Activated T-cell treated with anti-CD3 and anti-CD28 coated beads for 24 hours (primary cell): Measurements from ENCODE around the gene STK32C.

Source experiments
- DNase-seq: peaks from one replicate; pipeline ENCODE4 v3.0.0-alpha.2; 2020; ENCODE audit warnings: low read depth

STK32C gene

DNA sequence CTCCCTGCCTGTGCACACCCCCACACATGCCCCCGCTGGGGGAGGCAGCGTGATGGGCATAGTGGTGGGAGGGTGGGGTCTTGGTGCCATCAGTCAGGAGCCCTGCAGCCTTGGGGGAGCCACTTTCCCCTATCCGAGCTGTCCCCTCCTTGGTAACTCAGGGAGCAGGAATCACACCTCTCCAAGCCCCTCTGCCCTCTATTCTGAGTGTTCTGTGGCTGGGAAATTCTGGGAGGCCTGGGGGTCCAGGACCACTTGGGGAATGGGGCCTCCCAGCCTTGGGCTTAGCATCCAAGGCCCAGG is 109.7 kb downstream of the STK32C start:
- DNase-seq, result no peak

DNA sequence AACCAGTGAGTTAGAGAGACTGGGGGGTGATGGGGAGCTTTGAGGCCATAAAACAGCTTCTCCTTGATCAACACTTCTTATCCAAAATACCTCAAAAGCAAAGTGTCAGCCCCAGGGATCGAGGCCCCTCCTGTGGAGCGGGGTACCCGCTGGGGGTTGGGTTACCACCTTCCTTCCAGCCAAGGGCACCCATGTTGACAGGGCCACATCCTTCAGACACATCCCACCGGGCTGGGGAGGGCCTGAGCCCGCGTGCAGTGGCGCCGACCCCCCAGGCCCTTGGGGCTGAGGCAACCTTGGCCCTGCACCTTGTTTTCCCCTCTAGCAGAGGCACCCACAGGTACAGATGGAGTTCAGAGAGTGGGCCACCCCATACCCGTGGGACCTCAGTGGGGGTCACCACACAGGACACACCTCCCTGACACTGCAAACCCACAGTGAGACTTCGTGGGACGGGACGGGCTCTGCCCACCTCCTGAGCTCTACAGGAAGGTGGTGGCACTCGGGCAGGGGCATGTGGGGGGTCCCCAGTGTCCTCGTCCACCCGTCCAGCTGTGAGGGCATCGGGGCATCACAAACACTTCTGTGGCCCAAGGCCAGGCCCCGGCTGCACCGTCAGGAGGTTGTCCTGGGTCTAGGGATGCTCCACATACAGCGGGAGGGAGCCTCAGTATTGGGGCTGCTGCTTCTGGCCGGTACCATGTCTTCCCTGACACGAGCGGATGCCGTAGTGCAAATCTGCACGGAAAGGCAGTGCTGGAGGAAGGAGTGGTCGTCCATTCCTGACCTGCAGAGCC is 110.3 kb downstream of the STK32C start:
- DNase-seq, result no peak

DNA sequence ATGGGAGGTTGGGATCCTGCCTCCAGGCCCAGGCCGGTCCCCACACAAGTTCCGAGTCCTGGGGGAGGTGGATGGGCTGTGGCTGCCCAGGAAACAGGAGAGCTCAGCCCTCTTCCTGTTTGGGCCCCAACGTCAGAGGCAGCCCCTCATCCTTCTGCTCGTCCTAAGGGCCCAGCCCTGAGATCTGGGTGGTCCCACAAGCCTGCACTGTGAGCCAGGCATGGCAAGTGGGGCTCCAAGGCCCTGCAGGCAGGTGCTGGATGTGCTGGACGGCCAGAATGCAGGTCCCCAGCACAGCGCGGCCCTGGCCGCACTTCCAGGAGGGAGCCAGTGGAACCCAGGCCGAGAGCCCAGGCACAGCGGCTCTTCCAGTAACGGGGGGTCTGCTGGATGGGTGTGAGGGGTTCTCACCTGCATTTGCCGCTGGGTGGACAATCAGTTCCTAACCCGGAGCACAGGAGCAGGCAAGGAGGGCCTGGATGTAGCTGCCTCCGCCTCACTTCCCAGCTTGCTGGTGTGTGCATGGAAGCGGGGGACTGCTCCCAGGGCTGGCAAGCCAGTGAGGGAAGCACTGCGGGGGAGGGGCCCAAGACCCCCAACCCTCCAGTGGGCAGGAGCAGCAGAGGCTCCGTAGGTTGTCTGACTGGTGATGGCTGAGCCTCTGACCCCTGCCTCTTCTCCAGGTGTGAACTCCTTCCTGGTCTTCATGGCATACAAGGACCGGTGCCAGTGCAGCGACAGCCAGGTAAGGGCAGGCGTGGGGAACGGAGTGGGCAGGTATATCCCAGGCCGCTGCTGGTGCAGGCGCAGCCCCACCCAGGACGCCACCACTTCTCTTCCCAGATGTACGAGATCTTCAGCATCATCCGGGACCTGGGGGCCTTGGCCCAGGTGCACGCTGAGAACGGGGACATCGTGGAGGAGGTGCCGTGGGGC is 111.3 kb downstream of the STK32C start:
- no peak for DNase-seq

DNA sequence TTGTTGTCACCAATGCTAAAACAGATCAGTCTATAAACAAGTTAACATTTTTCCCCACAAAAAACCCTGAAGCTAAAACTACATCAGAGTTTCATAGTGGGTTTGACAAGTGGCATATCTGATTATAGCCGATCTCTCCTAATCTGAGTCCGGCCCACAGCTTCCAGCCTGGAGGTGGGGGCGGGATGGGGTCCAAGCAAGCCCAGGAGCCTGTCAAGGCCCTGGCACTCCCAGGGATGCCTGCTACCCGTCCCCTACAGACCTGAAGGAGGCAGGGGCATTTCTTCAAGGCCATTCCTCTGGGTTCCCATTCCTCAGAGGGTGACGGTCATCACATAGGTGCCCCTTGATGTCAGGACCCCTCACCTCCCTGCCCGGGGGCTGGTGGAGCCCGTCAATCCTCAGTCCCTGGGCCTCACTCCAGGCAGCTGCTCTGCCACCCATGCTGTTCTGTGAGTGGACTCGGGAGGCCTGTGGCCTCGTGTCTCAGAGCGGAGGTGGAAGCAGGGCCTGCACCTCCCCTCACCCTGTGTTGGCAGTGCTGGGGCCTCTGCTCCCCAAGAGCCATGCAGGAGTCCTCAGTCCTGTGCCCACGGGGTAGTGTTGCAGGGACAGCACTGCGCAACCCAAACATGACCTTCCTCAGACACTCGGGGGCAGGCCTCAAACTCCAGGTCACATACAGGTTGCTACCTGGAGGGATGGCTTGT is 112.2 kb downstream of the STK32C start:
- DNase-seq, result no peak

DNA sequence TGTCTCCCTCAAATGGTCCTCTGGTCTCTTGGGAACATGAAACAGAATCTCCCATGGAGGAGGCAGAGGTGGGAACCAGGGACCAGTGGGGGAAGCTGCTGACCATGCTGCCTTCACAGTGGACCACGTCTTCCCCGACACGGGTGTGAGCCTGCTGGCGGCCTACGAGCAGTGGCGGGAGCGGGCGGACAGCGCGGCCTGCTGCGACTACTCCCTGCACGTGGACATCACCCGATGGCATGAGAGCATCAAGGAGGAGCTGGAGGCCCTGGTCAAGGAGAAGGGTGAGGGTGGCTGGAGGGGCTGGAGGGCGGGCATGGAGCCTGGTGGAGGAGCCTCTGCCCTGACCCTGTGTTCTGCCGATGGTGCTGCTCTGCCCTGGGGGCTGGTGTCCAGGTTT is 113.0 kb downstream of the STK32C start:
- no peak for DNase-seq

DNA sequence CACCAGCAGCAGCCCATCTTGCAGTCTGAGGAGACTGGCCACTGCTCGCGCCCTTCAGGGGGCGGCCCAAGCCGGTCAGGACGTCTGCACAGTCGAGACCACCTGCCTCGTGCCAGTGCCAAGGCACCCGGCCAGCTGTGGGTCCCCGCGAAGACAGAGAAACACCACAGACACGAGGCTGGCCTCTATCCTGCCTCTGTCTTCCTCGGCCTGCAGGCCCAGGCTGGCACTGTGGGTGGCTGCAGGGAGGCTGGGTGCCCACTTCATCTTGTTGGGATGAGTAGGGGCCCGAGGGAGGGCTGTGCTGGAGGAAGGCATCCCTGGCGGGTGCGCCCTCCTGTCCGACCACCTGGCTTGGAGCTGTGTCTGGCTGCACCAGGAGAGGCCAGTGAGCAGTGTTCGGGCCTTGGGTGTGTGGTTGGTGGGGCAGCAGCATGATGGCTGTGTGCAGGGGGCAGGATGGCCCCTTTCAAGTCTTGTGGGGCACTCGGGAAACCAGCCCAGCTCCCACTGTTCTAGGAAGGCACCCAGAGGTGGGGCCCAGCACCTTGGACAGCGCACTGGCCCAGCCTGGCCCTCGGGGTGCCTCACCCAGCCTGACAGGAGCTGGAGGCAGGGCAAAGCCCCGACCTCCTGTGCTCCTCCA is 113.7 kb downstream of the STK32C start:
- no peak for DNase-seq

DNA sequence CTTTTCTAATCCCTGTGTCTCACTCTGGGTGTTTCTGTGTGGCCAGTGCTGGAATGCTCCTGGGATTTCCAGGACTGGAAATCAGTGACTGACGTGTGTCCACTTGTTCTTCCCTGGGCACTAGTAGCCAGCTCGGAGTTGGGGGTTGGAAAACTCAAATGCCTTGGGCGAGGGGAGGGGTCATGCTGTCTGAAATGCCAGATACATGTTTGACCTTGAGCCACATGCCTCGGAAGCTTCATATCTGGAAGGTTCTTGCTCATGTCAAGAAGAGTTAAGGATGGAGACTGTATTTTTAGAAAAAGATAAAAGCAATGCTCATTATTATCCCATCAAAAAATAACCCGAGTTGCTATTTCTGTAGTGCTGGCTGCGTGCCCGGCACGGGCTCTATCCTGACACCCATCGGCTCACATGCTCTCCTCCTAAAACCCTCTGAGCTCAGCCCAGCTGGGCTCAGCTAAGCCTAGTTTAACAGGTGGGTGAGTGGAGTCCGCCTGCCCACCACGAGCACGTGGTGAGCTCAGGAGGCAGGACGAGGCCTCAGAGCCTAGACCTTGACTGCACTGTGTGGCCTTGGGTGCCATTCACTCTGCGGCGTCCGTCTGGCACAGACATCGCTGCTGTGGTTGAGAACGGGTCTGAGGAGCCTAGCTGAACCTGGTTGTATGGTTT is 114.6 kb downstream of the STK32C start:
- DNase-seq, result no peak

DNA sequence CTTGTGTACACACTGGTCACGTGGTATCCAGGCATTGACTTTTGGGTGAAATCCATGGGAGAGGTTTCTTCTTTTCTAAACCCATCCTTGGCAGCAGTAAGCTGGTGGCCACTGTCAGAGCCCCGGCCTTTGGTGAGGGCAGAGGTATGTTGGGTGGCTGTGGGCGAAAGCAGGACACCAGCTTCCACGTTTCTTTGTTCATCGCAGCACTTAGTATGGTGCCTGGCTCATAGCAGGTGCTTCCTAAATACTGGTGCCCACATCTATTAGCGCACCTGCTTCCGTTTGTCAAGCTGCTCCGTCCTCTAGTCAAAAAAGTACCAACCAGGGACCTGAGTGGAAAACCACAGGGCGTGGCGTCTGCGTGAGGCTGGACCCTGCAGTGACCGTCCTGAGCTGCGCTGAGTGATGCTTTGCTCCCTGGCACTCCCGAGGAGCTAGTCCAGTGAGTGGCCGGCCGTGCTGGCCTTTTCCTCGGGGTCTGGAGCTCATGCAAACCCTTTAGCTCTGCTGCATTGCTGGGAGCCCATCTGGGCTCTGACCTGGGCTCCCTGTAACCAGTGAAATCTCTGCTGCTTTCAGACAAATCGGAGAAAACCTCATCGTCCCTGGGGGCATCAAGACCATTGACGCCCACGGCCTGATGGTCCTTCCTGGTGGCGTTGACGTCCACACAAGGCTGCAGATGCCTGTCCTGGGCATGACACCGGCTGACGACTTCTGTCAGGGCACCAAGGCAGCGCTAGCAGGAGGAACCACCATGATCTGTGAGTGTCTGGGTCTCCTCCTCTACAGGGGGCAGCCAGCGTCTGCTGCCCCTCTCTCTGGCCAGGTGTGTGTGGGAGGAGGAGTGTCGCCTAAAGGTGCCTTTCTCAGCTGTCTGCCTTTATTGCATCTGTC is 115.4 kb downstream of the STK32C start:
- no peak for DNase-seq

DNA sequence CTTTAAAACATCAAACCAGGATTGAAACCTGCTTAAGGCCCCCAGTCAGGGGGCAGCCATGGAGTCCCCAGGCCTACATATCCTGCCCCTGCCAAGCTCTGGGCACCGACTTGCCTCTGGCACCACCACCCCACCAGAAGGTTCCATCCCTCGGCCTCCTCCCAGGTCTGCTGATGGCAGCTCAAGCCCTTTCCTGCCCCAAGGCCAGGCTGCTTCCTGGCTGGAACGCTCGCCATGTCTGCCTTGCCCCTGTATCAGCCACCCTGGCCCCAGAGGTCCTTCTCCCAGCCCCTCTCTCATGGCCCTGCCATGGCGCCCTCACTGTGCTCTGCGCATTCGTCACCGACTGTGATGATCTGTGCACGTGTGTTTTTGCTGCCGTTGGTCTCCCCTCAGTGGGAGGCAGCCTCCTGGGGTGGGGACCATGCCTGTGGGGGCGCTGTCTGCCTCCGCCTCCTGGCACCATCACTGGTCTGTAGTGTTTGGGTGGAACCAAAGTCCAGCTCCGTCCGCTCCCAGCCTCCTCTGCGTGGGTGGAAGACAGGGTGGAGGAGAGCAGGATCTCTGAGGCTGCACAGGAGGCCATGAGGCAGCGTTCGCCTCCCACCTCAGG is 117.8 kb downstream of the STK32C start:
- no peak for DNase-seq

DNA sequence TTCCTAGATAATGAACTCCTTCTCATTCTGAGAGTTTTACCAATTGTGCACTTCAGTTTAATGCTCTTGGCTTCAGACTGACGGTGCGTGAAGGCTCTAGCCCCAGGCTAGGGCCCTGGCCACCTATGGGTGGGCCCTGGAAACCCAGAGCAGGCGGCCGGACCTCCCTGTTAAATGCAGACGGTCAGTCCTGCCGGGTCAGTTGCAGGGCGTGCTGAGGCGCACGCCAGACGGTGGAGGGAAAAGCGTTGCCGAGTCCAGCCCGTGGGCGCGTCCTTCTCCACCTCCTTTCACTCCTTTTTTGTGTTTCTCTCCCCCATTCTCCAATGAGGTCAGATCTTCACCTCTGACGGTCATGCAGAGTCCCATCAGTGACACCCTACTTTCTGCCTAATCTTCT is 118.7 kb downstream of the STK32C start:
- DNase-seq, result no peak

DNA sequence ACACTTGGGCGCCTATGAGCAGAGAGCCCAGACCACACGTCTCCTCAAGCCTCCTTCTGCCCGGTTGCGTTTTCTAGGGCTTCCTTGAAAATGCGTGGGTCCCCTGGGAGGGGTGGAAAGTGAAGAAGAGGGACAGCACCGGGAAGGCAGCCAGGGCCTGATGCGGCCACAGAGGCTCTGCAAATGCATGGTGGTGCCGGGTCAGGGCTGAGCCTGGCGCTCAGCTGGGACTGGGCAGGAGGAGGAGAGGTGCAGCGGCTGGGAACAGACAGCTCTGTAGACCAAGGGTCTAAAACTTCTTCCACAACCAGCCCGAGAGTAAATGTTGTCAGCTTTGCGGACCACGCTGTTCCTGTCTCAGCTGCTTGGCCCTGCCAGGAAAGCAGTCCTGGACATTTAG is 119.4 kb downstream of the STK32C start:
- DNase-seq, result no peak

DNA sequence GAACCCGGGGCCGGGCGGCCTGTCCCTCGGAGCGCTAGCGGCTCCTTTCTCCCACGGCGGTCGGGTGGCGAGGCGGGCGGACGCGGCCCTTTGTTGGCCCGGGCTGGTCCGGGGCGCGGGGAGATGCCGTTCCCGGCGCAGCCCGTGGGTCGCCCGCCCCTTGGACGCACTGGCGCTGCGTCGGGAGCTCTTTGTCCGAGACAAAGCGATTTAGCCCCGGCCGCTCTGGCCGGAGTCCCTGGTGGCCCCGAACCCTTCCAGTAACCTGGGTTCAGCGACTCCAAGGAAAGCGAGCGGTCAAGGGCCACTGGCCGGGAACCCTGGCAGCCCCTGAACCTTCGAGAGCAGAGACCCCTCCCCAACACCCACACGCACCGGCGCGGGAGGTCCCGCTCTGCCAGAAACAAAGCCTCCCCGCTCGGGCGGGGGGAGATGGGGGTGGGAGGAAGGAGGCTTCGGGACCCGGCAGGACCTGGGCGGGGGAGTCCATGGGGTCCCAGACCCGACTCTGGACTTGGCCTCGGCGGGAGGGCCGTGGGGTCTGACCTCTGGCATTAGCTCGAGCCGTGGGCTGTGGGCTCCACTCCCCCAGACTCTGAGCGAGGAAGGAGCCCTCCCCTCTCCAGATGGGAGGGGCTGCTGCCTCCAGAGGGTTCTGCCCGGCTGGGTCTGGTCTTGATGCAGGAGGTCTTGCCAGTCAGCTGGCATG is 120.2 kb downstream of the STK32C start:
- DNase-seq, result no peak

DNA sequence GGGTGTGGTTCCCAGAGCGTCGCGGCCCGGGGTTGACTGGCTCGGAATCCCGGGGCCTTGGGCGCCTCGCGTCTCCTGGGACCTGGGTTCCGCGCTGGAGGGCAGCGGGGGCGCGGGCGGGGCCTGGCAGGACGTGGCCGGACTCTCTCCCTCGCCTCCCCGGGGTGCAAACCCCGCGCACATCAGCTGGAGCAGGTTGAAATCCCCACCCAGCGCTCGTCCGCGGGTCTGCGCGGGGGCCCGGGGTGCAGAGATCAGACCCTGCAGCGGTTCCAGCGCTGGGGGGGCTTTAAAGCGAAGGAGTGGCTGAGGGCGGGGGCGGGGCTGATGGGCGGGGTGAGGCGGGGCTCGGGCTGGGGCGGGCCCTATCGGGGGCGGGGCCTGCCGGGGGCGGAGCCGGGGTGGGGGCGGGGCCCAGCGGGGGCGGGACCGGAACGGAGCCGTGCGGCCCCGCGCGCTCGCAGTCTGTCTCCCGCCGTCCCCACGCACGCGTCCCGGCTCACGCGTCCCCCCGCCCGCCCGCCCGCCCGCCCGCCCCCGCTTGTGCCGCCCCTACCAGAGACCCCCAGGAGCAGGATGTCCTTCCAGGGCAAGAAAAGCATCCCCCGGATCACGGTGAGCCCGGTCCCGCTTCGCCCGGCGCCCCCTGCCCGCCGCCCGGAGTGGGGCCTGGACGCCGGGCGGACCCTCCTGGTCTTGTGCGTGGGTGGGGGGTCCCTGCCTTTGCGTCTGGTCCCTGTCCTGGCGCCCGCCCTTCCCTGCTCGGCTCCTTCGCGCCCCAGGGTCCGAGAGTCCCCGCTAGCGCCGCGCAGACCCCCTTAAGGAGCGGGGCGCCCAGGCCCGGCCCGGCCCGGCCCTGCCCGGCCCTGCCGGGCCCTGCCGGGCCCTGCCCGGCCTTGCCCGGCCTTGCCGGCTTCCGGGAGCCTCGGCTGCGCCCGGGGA is 121.0 kb downstream of the STK32C start, which contains the start of gene DPYSL4:
Gene DPYSL4, plus strand, starts transcription at position 461 of the 942 bp plus-strand sequence. Its CDS starts 116 bp downstream, at position 577.
- peak; percentile 14 for DNase-seq

DNA sequence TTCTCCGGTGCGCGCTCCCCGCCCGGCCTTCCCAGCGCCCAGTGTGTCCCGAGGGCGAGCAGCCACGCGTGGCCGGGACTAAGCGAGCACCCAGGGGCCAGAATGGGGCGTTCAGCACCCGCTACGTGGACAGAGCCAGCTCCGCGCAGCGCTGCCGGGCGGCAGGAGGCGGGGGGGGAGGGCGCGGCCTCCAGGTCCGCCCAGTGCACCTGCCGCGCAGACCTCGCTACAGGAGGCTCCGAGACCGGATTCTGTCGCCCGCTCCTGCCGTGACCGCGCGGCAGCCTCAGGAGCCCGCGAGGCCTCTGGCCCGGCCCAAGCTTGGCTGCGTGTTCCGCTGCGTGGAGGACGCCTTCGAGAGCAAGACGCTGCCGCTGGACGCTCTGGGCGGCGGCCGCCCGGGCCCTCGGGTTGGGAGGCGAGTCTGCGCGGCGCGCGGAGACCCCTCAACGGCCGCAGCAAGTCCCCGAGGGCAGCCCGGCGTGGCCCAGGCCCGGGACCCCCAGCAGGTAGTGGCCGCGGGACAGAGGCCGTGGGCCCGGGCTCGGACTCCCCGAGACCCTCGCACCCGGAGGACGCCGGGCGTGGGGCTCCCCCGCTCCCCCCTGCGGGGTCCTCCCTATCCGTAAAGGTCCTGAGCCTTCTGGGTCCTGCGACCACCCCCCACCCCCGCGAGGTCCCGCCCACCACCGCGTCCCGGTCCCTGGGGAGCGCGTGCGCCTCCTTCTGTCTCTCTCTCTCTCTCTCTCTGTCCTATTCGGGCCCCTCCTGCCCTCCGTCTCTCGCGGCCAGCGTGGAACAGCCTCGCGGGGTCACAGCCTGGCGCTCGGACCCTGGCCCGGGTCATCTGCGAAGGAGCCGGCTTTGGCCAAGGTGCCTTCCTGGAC is 121.9 kb downstream of the STK32C start:
- DNase-seq, result peak; percentile 31

DNA sequence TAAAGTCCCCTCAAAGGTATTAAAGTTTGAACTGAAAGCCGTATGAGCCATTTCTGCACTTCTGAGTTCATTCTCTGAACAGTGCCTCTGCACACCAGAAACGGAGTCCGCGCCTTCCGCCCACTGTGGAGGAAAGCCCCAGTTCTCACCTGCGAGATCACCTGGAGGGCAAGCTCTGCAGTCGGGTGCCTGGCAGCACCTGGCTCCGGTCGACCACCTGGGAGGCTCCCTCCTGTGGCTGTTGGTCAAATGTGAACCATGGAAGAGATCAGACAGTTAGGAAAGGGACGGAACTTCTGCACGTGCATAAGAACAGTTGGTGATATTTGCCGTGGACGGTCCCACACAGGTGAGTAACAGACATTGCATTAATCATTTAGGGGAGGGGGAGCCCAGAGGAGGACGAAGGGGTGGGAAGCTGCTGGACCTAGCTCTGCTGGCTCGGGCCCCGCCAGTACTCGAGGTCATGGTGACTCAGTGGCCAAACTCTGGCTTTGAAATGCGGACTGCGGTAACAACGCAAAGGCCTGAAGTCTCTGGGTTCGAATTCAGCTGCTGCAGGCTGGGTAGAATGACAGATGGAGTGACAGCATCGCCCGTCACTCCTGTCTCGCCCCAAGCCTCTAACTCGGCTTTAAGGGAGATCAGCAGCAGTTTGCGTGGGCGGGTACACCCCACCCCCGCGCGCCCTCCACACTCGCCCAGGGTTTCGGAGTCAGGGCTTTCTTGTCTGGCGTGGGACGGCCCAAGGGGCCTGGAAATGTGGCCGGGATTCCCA is 122.7 kb downstream of the STK32C start:
- DNase-seq, result no peak

DNA sequence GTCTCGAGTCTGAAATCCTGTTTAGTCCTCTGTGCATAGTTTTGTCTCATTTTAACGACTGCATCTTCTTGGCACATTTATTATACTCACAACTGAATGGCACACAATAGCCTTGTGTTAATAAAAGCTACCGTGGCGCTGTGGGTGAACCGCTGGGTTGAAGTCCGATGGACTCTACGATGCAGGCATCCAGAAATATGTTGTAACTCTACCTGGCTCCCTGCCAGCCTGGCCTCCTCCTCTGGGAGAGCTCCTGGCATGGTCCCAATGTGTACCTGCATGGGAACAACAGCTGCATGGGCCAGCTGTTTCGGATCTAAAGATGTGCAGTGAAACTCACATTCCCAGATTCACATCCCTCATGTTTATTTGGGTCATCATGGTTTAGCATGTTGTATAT is 124.7 kb downstream of the STK32C start:
- no peak for DNase-seq
